Measurements from ENCODE around the gene DLG2. TPM values are rescaled to one million over a fixed set of nuclear protein-coding genes. Genes with fewer than 3 reads are reported as not detected.

The DLG2 gene
- polyA plus RNA-seq, 1 experiment, result 0.68 TPM

- Histone ChIP-seq H3K9me3 (ENCODE audit: control insufficient read depth, insufficient read depth, low read length) (no peaks in the 10 kb centered on the region), H3K27ac (ENCODE audit: low read depth, low read length) (no peak overlapping the region), H3K4me3 (ENCODE audit: low read depth, low read length) (no peak overlapping the region), H3K27me3 (ENCODE audit: control insufficient read depth, insufficient read depth, low read length) (no peaks in the 10 kb centered on the region)
- DNase-seq (ENCODE audit: low read depth, low spot score), result no peak
- ChIA-PET CTCF (no interaction called here), POLR2A (no interaction called here)
- TF ChIP-seq CTCF (IDR thresholded peaks at IDR 0.05; ENCODE audit: low read depth, low read length), result no peak
These were observed 1604.9 kb downstream of the DLG2 start for GRCh38 chr11:84022201-84022600.

DNA sequence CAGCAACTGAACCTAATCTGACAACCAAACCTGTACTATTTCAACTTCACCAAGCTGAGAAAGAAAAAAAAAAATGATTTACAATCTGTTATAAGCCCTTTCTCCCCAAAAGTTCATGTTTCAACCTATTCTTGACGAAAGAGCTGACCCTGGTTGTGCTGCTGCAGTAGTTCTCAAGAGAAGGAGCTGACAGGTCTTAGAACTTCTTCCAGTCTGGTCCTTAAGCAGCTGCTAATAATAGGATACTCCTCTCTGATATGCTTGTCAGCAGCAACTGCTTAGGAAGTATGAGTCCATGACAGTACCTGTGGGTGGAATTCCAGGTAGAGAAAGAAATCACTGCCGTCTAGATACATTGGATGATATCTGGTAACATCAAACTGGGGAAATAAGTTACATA, 1605.9 kb downstream of the DLG2 start:
- DNase-seq (ENCODE audit: low read depth, low spot score), result no peak
- H3K27me3 ChIP-seq (ENCODE audit: control insufficient read depth, insufficient read depth, low read length), result no peaks in the 10 kb centered on the region
- POLR2A ChIA-PET, result no interaction called here

DNA sequence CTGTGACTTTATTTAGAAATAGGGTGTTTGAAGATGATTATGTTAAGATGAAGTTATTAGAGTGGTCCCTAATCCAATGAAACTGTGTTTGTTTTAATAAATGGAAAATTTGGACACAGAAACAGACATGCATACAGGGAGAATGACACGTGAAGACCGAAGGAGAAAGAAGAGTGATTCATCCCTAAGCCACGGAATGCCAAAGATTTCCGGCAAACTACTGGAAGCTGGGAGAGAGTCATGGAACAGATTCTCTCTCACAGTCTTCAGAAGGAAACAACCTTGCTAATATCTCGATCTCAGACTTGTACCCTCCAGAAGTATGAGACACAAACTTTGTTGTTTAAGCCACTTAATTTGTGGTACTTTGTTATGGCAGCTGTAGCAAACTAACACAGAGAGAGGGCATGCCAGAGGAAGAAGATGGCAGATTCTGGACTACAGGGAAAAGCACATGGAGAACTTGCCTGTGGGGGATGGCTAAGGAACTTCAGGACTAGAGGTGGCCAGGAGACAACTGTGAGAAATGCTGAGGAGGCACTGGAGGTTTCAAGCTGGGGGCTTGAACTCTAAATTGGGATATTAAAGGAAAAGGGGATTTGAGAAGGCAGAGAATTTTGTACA, 1607.5 kb downstream of the DLG2 start:
- POLR2A ChIA-PET, result no interaction called here
- no peak for DNase-seq (ENCODE audit: low read depth, low spot score)
- CTCF ChIA-PET, result no interaction called here
- Histone ChIP-seq H3K9me3 (ENCODE audit: control insufficient read depth, insufficient read depth, low read length) (no peaks in the 10 kb centered on the region), H3K4me3 (ENCODE audit: low read depth, low read length) (no peak overlapping the region), H3K27me3 (ENCODE audit: control insufficient read depth, insufficient read depth, low read length) (no peaks in the 10 kb centered on the region), H3K27ac (ENCODE audit: low read depth, low read length) (no peak overlapping the region)
- TF ChIP-seq CTCF (IDR thresholded peaks at IDR 0.05; ENCODE audit: low read depth, low read length), result no peak

More for the DNA sequence above, 1605.9 kb downstream of the DLG2 start:
- H3K27ac ChIP-seq (ENCODE audit: low read depth, low read length), result no peak overlapping the region
- CTCF ChIA-PET, result no interaction called here
- no peak for TF ChIP-seq CTCF (IDR thresholded peaks at IDR 0.05; ENCODE audit: low read depth, low read length)
- no peak overlapping the region for H3K4me3 ChIP-seq (ENCODE audit: low read depth, low read length)
- H3K9me3 ChIP-seq (ENCODE audit: control insufficient read depth, insufficient read depth, low read length), result no peaks in the 10 kb centered on the region

GRCh38 chr11:84014539-84014938, 1612.6 kb downstream of the DLG2 start:
- CTCF ChIA-PET, result no interaction called here

More at GRCh38 chr11:84014539-84014938, 1612.6 kb downstream of the DLG2 start:
- DNase-seq (ENCODE audit: low read depth, low spot score), result no peak
- H3K27me3 ChIP-seq (ENCODE audit: control insufficient read depth, insufficient read depth, low read length), result no peaks in the 10 kb centered on the region
- no peak overlapping the region for H3K4me3 ChIP-seq (ENCODE audit: low read depth, low read length)
- no peak for TF ChIP-seq CTCF (IDR thresholded peaks at IDR 0.05; ENCODE audit: low read depth, low read length)
- H3K9me3 ChIP-seq (ENCODE audit: control insufficient read depth, insufficient read depth, low read length), result no peaks in the 10 kb centered on the region
- POLR2A ChIA-PET, result no interaction called here
- H3K27ac ChIP-seq (ENCODE audit: low read depth, low read length), result no peak overlapping the region
